Left cardiac atrium (tissue), 4 donors: ENCODE measurements around the gene ODR4. TPM values are rescaled to one million over a fixed set of nuclear protein-coding genes. Genes with fewer than 3 reads are reported as not detected.
A peak's percentile ranks its signal among the peaks of the same experiment; 100 is the strongest.
"Not testable (repeated sequence)": the region's sequence is repeated elsewhere in the genome, so short reads cannot be mapped to it uniquely, and the experiment has no call there.

Source experiments
- ATAC-seq, 2 donors: fragments of 200-7000 bp; cut with Tn5 transposase; one replicate each; pipeline ENCODE4 v1.9.1; 2020; ENCODE audit warnings: mild to moderate bottlenecking in 2 of 2, moderate library complexity in 2 of 2
- DNase-seq: peaks from one replicate; pipeline ENCODE4 v3.0.0-alpha.2; 2020
- intact Hi-C, 2 donors: fragments of 100-400 bp; cut with DNase I; formaldehyde crosslinking; loops; one replicate each; pipeline versions ENCODE4 v1.14.1 to v1.15.1; 2022 to 2023
- long read RNA-seq: library from polyadenylated mRNA; unstranded; transcript quantifications from one replicate; pipeline ENCODE4 v2.0.0, GENCODE V29; 2021
- total RNA-seq, 2 donors: library from RNA; stranded (reverse); fragmentation: NEBNext Ultra II Directional; extraction: Animal tissue kit (Norgen Biotek cat#: 25700); gene quantifications; one replicate each; pipeline ENCODE4 v1.2.1, GENCODE V29; 2021
- donor health status: DM: no; HTN: yes; CAD: no.
- donor health status: DM: no; HTN: yes; CAD: no; lungs with severe emphysema.
- donor health status: DM: yes; HTN: yes; CAD: no.
- donor health status: Dilated cardiomyopathy.

Gene ODR4
- 10 to 100 TPM; 13.3 to 15.7 TPM for total RNA-seq
- long read RNA-seq, transcript ODR4-201 (14 exons, 3,792 nt): major isoform, 19 of 27 reads
- long read RNA-seq, partial matches to known transcripts: 1 of 27 reads
- long read RNA-seq, other reads (novel, unspliced or antisense): 7 of 27 reads

DNA sequence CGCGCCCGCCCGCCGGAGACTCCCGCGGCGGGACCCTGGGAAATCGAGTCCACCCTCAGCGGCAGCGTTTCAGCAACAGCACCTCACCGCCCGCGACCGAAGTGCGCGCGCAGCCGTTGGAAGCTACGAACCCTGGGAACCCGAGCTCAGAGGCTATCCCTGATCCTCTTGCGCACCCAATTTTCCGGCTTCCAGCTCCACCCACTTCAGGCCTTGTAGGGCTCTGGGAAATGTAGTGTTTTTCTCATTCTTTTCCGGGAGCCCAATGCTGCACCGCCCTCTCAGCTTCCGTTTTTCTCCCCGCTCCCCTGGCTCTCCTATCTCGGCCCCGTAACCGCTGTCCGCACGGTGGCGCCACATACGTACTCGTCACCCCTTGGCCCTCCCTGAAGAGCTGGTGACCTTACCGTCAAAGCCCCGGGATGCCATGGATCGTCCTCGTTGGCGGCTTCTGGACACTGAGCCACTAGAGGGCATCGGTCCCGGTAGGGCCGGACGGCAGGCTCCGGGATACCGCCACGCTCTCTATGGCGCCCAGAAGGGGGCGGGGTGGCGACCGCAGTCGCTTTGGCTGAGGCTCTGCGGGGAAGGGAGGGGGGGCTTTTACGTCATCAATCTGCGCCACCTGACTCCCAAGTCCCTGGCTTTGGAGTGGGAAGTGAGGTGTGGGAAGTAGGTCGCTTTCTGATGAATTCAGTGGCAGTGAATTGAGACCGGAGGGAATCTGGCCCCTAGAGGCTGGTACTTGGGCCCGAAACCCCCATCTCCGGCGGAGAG is at the start of gene ODR4, which contains the start of gene TPR:
Gene ODR4, plus strand, starts transcription at position 687 of the 777 bp plus-strand sequence. CDS start 3,948 bp downstream, outside the sequence.
Gene TPR, minus strand, starts transcription at position 102 of the 777 bp plus-strand sequence. CDS start 225 bp downstream, outside the sequence.
- DNase-seq: peak; percentile 99
- intact Hi-C loops: no loop called here
- peak; percentile 96 to 98 for ATAC-seq

- intact Hi-C loops: no loop called here
- ATAC-seq (no peak), DNase-seq (no peak)
These were observed 49.6 kb upstream of the ODR4 start for GRCh38 chr1:186326009-186326408.

DNA sequence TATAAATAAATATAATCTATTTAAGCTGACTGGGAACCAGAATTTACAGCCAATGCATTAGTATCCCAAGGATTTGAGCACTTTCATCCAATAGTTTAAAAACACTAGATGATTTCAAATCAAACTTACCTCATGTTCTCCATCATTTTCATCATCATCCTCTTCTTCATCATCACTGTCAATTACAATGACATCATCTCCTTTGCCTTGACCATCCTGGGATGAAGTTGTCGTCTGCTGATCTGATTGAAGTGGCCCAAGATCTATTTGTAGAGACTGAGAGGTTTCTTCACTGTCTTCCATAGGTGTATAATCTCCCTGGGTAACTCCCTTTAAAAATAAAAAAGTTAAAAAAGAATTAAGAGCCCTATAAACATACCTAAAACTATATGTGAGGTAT is 48.3 kb upstream of the ODR4 start:
- ATAC-seq (no peak), DNase-seq (no peak)
- intact Hi-C loops: no loop called here

- no peak for ATAC-seq
- DNase-seq: no peak
- intact Hi-C loops: no loop called here
These were observed 44.9 kb upstream of the ODR4 start for GRCh38 chr1:186330758-186331157.

DNA sequence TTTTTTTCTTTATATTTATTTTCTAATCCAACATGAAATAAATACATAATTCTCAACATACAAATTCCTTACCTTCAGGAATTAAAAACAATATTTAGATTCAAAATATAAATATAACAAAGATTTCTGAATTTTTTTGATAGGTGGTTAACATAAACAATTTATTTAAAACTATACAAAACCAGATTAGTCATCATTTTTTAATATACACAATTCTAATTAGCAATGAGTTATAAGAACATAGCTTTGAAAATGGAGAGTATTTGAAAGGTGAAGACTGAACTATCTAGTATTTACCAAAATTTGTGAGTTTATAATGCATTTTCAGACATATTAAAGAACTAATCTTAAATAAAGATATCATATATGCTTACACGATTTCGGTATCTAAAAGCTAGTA is 38.1 kb upstream of the ODR4 start:
- intact Hi-C loops: no loop called here
- DNase-seq: no peak
- ATAC-seq: no peak

DNA sequence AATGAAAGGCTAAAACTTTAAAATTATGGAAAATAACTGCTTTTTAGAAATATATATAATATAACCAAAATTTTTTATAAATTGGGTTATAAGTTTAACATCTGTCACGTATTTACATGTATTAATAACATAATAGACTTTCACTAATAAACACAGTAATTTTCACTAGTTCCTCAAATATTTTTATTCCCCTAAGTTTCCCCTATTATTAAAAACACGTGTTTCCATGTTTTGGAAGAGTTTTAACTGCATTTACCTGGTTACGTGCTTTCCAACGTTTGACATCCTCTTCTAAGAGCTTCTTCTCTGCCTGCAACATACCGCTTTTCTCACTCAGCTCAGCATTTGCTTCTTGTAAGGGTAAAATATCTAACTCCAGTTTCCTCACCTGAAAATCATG is 34.9 kb upstream of the ODR4 start:
- no peak for DNase-seq
- ATAC-seq: no peak
- intact Hi-C loops: no loop called here

DNA sequence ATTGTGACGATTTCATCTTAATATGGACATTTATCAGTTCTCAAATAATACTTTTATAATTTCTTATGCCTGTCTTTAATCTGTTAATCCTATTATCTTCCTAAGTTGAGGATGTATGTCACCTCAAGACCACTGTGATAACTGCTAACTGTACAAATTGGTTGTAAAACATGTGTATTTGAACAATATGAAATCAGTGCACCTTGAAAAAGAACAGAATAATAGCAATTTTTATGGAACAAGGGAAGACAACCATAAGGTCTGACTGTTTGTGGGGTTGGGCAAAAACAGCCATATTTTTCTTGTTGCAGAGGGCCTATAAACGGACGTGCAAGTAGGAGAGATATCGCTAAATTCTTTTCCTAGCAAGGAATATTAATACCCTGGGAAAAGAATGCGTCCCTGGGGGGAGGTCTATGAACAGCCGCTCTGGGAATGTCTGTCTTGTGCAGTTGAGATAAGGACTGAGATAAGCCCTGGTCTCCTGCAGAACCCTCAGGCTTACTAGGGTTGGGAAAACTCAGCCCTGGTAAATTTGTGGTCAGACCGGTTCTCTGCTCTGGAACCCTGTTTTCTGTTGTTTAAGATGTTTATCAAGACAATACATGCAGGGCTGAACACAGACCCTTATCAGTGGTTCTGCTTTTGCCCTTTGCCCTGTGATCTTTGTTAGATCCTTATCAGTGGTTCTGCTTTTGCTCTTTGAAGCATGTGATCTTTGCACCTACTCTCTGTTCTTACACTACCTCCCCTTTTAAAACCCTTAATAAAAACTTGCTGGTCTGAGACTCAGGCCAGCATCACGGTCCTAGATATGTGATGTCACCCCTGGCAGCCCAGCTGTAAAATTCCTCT is 27.6 kb upstream of the ODR4 start:
- ATAC-seq, DNase-seq, intact Hi-C loops: not testable (repeated sequence)

- intact Hi-C loops: no loop called here
- DNase-seq: no peak
- peak; percentile 14 to 26 for ATAC-seq
These were observed 1.1 kb upstream of the ODR4 start for GRCh38 chr1:186374303-186375151.

DNA sequence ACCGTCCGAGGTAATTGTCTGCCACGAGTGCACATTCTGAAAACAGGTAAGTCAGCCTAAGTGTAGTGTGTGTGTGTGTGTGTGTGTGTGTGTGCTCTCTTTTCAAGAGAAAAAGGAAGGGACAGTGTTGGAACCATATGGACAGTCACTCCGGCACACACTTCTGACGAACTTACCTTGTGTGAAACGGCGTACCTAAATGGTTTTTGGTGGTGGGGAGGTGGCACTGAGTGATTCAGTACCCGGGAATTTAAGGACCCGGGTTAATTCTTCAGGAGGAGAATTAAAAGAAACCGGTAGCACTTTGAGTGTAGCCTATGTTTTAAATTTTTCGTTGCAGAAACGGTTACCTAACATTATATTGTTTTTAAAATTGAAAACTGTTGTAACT is 286 bp downstream of the ODR4 start:
- intact Hi-C loops: no loop called here
- ATAC-seq (peak; percentile 0 to 14), DNase-seq (no peak)

DNA sequence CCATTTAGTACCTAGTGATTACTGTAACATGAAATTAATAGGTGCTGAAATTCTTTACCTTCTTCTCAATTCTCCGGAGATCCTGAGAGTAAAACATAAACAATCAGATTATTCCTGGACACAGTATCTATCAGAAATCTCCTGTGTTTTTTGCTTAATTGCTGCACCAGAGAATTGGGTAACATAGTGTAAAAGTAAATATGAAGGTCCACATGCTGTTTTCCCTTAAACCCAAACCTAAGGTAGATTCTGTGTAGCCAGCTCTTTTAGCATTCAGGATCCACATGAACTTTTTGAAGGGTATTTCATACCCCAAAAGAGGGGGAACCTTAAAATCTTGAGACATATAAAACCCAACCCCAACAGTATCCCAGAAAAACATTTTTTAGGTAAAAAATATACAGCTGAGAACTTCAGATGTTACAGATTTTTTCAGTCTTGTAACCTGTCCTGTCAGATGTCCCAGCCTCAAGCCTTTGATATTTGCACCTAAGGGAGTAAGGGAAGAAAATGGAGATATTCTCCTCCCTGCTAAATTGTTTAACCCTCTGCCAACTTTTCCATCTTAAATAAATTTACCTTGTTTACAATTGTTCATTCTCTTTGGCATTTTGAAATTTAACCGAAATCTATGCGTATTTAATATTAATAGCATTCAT is 11.2 kb downstream of the ODR4 start:
- ATAC-seq: no peak
- intact Hi-C loops: no loop called here
- DNase-seq: no peak

DNA sequence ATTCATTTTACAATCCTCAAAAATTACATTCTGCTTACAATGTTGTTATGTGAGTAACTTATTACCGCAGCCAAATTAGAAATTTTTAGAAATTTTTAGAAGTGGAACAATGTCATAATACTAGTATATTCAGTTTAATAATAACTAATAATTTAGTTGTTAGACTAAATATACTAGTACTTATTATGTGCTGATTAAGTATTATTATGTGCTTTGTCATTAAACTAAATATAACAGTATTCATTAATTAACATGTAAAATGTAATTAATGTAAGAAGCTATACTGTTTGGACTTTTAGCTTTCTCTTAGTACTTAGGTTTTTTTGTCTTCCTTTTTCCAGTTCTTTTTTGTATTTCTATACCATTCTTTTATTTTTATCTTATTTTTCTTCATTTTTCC is 15.3 kb downstream of the ODR4 start:
- ATAC-seq (no peak), DNase-seq (no peak)
- intact Hi-C loops: no loop called here

DNA sequence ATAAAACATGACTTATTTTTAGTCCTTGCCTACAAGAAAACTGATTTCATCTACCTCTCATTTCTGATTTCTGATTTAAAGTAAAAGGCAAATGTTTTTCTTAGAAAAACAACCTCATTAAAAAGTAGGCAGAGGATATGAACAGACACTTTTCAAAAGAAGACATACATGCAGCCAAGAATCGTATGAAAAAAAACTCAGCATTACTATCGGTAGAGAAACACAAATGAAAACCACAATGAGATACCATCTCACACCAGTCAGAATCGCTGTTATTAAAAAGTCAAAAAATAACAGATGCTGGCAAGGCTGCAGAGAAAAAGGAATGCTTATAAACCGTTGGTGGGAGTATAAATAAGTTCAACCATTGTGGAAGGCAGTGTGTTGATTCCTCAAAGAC is 16.2 kb downstream of the ODR4 start:
- intact Hi-C loops: no loop called here
- no peak for ATAC-seq
- no peak for DNase-seq

- ATAC-seq, intact Hi-C loops, DNase-seq: not testable (repeated sequence)
These were observed 17.1 kb downstream of the ODR4 start for GRCh38 chr1:186392711-186393110.

GRCh38 chr1:186401446-186401845 is 25.8 kb downstream of the ODR4 start:
- DNase-seq, ATAC-seq, intact Hi-C loops: not testable (repeated sequence)

DNA sequence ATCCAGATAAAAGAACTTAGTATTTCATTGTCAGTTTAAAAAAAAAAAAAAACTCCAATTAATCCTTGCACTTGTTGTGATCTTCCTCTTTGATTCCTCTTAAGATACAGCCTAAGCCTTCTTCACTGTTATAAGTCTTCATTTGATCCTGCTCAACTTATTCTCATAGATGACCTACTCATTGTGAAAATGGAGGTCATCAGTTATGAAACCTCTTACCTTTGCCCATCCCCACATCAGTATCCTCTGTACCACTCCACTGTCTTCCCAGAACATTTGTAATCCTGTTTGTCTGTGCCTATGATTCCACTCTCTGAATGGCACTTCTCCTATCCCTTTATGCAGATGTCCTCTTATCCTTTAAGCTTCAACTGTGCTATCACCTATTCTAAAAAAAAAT is 28.0 kb downstream of the ODR4 start:
- DNase-seq: no peak
- no peak for ATAC-seq
- intact Hi-C loops: no loop called here

DNA sequence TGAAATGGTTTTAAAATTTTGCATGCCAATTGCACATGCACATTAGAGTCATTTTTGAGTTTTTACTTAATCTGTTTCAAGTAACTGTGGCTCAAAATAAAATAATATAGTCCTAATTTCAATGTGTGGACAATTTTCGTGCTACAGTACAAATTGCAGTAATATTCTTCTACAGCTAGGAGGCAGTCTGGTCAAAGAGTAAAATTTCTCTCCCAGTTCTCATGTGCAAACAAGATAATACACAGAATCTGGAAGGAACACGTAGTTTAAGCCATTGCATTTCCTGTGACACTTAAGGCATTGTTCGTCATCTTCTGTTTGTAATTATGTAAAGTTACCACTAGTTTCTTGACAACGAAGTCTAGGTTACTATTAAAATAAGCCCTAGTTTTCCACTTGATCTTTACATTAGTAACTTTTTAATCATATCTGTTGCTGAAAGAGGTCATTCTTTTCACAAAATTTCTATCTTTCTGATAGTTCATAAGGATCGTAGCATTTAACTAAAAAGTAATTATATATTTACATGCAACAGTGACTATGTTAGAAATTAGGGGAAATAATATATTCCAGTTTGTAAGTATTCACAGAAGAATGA is 28.9 kb downstream of the ODR4 start:
- intact Hi-C loops: loop anchor here in 1 of 2 donors (5.0 kb wide), 1 partner anchor 583 kb away; no protein-coding TSS in a partner anchor
- ATAC-seq (peak in 1 of 2 donors; percentile 29), DNase-seq (no peak)

GRCh38 chr1:186409091-186409490 is 33.5 kb downstream of the ODR4 start:
- no peak for DNase-seq
- intact Hi-C loops: loop anchor here in 1 of 2 donors (5.0 kb wide), 1 partner anchor 578 kb away; no protein-coding TSS in a partner anchor
- no peak for ATAC-seq

DNA sequence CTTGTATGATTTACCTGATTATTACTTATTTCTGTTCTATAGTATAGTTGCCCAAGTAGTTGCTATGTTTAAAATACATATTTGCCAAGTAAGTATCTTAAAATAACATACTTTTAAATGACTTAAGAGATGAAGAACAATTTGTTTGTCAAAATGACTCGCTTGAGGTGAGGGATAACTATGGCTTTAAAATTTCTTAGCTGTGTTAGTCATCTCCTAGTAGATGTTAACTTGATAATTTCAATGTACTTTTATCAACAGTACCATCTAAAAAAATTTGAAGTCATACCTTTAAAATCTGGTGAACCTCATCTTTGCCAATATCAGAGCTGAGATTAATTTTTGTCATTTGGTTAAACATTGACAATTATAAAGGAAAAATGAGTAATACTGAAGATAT is 37.7 kb downstream of the ODR4 start:
- ATAC-seq: no peak
- DNase-seq: no peak
- intact Hi-C loops: no loop called here
